H9 (cell line): ENCODE measurements around the gene ABCD3. TPM values are rescaled to one million over a fixed set of nuclear protein-coding genes. Genes with fewer than 3 reads are reported as not detected.

Experiments
- DNase-seq: peaks from one replicate; pipeline ENCODE4 v3.0.0-alpha.2; 2017
- H2AFZ ChIP-seq: one replicate; pipeline ENCODE4 v1.6.1; 2013; ENCODE audit warnings: mild to moderate bottlenecking, low read length, control low read depth, moderate library complexity
- H2AK5ac ChIP-seq: 2 replicates; pipeline ENCODE4 v1.6.1; 2013; ENCODE audit warnings: low read length, control low read depth, mixed read lengths; ENCODE audit not compliant: insufficient read length
- H2BK120ac ChIP-seq: one replicate; pipeline ENCODE4 v1.6.1; 2013; ENCODE audit warnings: low read depth, mild to moderate bottlenecking, low read length, control low read depth, inconsistent platforms; ENCODE audit not compliant: poor library complexity, severe bottlenecking
- H2BK12ac ChIP-seq: 2 replicates; pipeline ENCODE4 v1.6.1; 2013; ENCODE audit warnings: low read length, control low read depth, mixed read lengths, low read depth; ENCODE audit not compliant: insufficient read length
- H2BK15ac ChIP-seq: 2 replicates; pipeline ENCODE4 v1.6.1; 2013; ENCODE audit warnings: low read depth, low read length, control low read depth
- H2BK20ac ChIP-seq: one replicate; pipeline ENCODE4 v1.6.1; 2013; ENCODE audit warnings: low read depth, mild to moderate bottlenecking, low read length, control low read depth, inconsistent platforms; ENCODE audit not compliant: poor library complexity, severe bottlenecking
- H2BK5ac ChIP-seq: 2 replicates; pipeline ENCODE4 v1.6.1; 2013; ENCODE audit warnings: low read length, control low read depth, mixed read lengths; ENCODE audit not compliant: insufficient read length
- H3K14ac ChIP-seq: 2 replicates; pipeline ENCODE4 v1.6.1; 2013; ENCODE audit warnings: low read length, control low read depth; ENCODE audit not compliant: insufficient read depth
- H3K18ac ChIP-seq: 2 replicates; pipeline ENCODE4 v1.6.1; 2013; ENCODE audit warnings: low read depth, mild to moderate bottlenecking, mixed read lengths, low read length, control low read depth; ENCODE audit not compliant: insufficient read length
- H3K23ac ChIP-seq: 2 replicates; pipeline ENCODE4 v1.6.1; 2013; ENCODE audit warnings: low read length, control low read depth, mixed read lengths, low read depth; ENCODE audit not compliant: insufficient read length
- H3K23me2 ChIP-seq: 2 replicates; pipeline ENCODE4 v1.6.1; 2013; ENCODE audit warnings: low read depth, mild to moderate bottlenecking, mixed read lengths, low read length, control low read depth; ENCODE audit not compliant: insufficient read length, poor library complexity, severe bottlenecking
- H3K27ac ChIP-seq: 2 replicates; pipeline ENCODE4 v1.5.1; 2013; ENCODE audit warnings: low read length, control low read depth, mixed read lengths, low read depth; ENCODE audit not compliant: insufficient read length
- H3K27me3 ChIP-seq: 2 replicates; pipeline ENCODE4 v1.6.1; 2013; ENCODE audit warnings: low read length, control low read depth, inconsistent platforms; ENCODE audit not compliant: insufficient read depth
- H3K4ac ChIP-seq: 2 replicates; pipeline ENCODE4 v1.6.1; 2013; ENCODE audit warnings: low read depth, mild to moderate bottlenecking, control low read depth, inconsistent platforms, low read length, moderate library complexity
- H3K4me1 ChIP-seq: 2 replicates; pipeline ENCODE4 v1.6.1; 2013; ENCODE audit warnings: low read length, control low read depth, inconsistent platforms; ENCODE audit not compliant: insufficient read depth
- H3K4me2 ChIP-seq: 2 replicates; pipeline ENCODE4 v1.6.1; 2013; ENCODE audit warnings: low read length, control low read depth, mixed read lengths; ENCODE audit not compliant: insufficient read length, insufficient read depth
- H3K56ac ChIP-seq: 2 replicates; pipeline ENCODE4 v1.6.1; 2013; ENCODE audit warnings: low read depth, mild to moderate bottlenecking, mixed read lengths, low read length, control low read depth; ENCODE audit not compliant: insufficient read length
- H3K79me1 ChIP-seq: 2 replicates; pipeline ENCODE4 v1.6.1; 2013; ENCODE audit warnings: low read depth, mild to moderate bottlenecking, moderate library complexity, low read length, control low read depth, inconsistent platforms; ENCODE audit not compliant: insufficient read depth, poor library complexity, severe bottlenecking
- H3K79me2 ChIP-seq: 2 replicates; pipeline ENCODE4 v1.6.1; 2013; ENCODE audit warnings: low read length, control low read depth, inconsistent platforms; ENCODE audit not compliant: insufficient read depth
- H3K9ac ChIP-seq: 2 replicates; pipeline ENCODE4 v1.6.1; 2013; ENCODE audit warnings: low read length, control low read depth, mixed read lengths; ENCODE audit not compliant: insufficient read length; ENCODE audit errors: extremely low read depth
- H3K9me3 ChIP-seq: one replicate; pipeline ENCODE4 v1.6.1; 2013; ENCODE audit warnings: low read depth, low read length, inconsistent platforms; ENCODE audit not compliant: control insufficient read depth
- H3T11ph ChIP-seq: one replicate; pipeline ENCODE4 v1.6.1; 2013; ENCODE audit warnings: mild to moderate bottlenecking, low read length, control low read depth, inconsistent platforms
- H4K20me1 ChIP-seq: one replicate; pipeline ENCODE4 v1.6.1; 2013; ENCODE audit not compliant: control insufficient read depth, insufficient read length, insufficient read depth
- H4K5ac ChIP-seq: 2 replicates; pipeline ENCODE4 v1.6.1; 2013; ENCODE audit warnings: low read depth, mild to moderate bottlenecking, mixed read lengths, low read length, control low read depth; ENCODE audit not compliant: insufficient read length
- H4K8ac ChIP-seq: replicated peaks from 2 replicates; pipeline ENCODE4 v1.6.1; 2013; ENCODE audit warnings: low read length, control low read depth, mixed read lengths, low read depth; ENCODE audit not compliant: insufficient read length
- H4K91ac ChIP-seq: 2 replicates; pipeline ENCODE4 v1.6.1; 2013; ENCODE audit warnings: low read depth, mild to moderate bottlenecking, moderate library complexity, mixed read lengths, low read length, control low read depth; ENCODE audit not compliant: insufficient read length
- H3K27ac Mint-ChIP-seq, 3 experiments: 2 replicates in 2 of 3; 3 replicates in 1 of 3; pipeline ENCODE4 v1.8.0; 2020 to 2021; ENCODE audit warnings: mixed read lengths in 3 of 3, mild to moderate bottlenecking in 1 of 3, moderate library complexity in 1 of 3
- H3K27me3 Mint-ChIP-seq: 2 replicates; pipeline ENCODE4 v1.8.0; 2021; ENCODE audit warnings: low read depth, mild to moderate bottlenecking, moderate library complexity, mixed read lengths
- H3K36me3 Mint-ChIP-seq, 3 experiments: 2 replicates in 2 of 3; 3 replicates in 1 of 3; pipeline ENCODE4 v1.8.0; 2020 to 2021; ENCODE audit warnings: low read depth in 3 of 3, mixed read lengths in 3 of 3; ENCODE audit not compliant: insufficient read depth in 1 of 3
- H3K4me1 Mint-ChIP-seq, 2 experiments: 2 replicates each; pipeline ENCODE4 v1.8.0; 2020; ENCODE audit warnings: mixed read lengths in 2 of 2
- H3K4me3 Mint-ChIP-seq, 2 experiments: 2 replicates in 1 of 2; 3 replicates in 1 of 2; pipeline ENCODE4 v1.8.0; 2020 to 2021; ENCODE audit warnings: mild to moderate bottlenecking in 2 of 2, mixed read lengths in 2 of 2, moderate library complexity in 1 of 2
- H3K9me3 Mint-ChIP-seq, 2 experiments: 2 replicates in 1 of 2; 3 replicates in 1 of 2; pipeline ENCODE4 v1.8.0; 2020; ENCODE audit warnings: mild to moderate bottlenecking in 2 of 2, mixed read lengths in 2 of 2, moderate library complexity in 1 of 2
- CTCF ChIP-seq: fragments of 200-600 bp; sonication (generic); conservative IDR thresholded peaks from 3 replicates; pipeline ENCODE4 v1.8.0; 2021; ENCODE audit warnings: antibody characterized with exemption, mild to moderate bottlenecking
- WGBS: extraction: QIAGEN DNeasy Blood & Tissue Kit; methylation state at CpG from one replicate; pipeline ENCODE4 v1.1.7; 2013; ENCODE audit warnings: missing lambda C conversion rate, low lambda C conversion rate, mixed read lengths; ENCODE audit not compliant: insufficient read length; ENCODE audit errors: extremely low coverage; 5-methylcytosine and 5-hydroxymethylcytosine counted together
- total RNA-seq: library from RNA; stranded (reverse); gene quantifications from 2 replicates; pipeline ENCODE4 v1.2.1, GENCODE V29; 2021

ABCD3 gene
- total RNA-seq, 1 experiment from 2014 or later: 32.0 TPM

GRCh38 chr1:94528826-94529225 lies 110.6 kb downstream of the ABCD3 start:
- no peaks in the 10 kb centered on the region for H3K27me3 ChIP-seq
- H3K4me1 ChIP-seq: peaks cover 2% of the 10 kb centered on the region; the same call in 1 of the 2 replicates
- H3K14ac ChIP-seq: no peak overlapping the region
- no peaks in the 10 kb centered on the region for H3K79me2 ChIP-seq
- no peaks in the 10 kb centered on the region for H3K9me3 ChIP-seq
- H4K8ac ChIP-seq: no peak overlapping the region
- no peak overlapping the region for H3K27ac ChIP-seq
- H2BK120ac ChIP-seq: no peak overlapping the region
- no peaks in the 10 kb centered on the region for H4K20me1 ChIP-seq
- TF ChIP-seq CTCF: no peak
- H3K18ac ChIP-seq: no peak overlapping the region
- no peak overlapping the region for H2BK5ac ChIP-seq
- peaks cover 18 to 21% of the 10 kb centered on the region in 2 experiments for H3K4me1 Mint-ChIP-seq
- H2BK20ac ChIP-seq: no peak overlapping the region
- H3K9ac ChIP-seq: no peak overlapping the region
- no peaks in the 10 kb centered on the region for H3K27me3 Mint-ChIP-seq
- H2AFZ ChIP-seq: no peak overlapping the region
- H2BK15ac ChIP-seq: no peak overlapping the region
- H2BK12ac ChIP-seq: no peak overlapping the region
- H3K56ac ChIP-seq: no peak overlapping the region
- no peak overlapping the region for H3K4me2 ChIP-seq
- no peak overlapping the region for H3K27ac Mint-ChIP-seq
- no peak overlapping the region for H4K5ac ChIP-seq
- H3K9me3 Mint-ChIP-seq: no peaks in the 10 kb centered on the region
- H4K91ac ChIP-seq: no peak overlapping the region
- H3K4me3 Mint-ChIP-seq: no peak overlapping the region
- H3K23ac ChIP-seq: no peak overlapping the region
- WGBS: no CpG with 5 or more reads among the region's 5 CpGs
- no peak for DNase-seq
- H2AK5ac ChIP-seq: no peak overlapping the region
- H3K4ac ChIP-seq: no peak overlapping the region
- peaks cover 11 to 42% (median 28%) of the 10 kb centered on the region in 3 experiments; a peak in 5 of 7 replicates for H3K36me3 Mint-ChIP-seq
- no peak overlapping the region for H3T11ph ChIP-seq
- H3K79me1 ChIP-seq: no peaks in the 10 kb centered on the region
- no peaks in the 10 kb centered on the region for H3K23me2 ChIP-seq
